NCI-H1436 treated with DMSO at 0.1 percent for 48 hours (cell line): ENCODE results near the gene TSEN15.

Experiments
- DNase-seq: peaks from one replicate; lab custom pipeline; 2025; lab: John Stamatoyannopoulos, UW

The TSEN15 gene

GRCh38 chr1:184101571-184101970 lies 50.0 kb downstream of the TSEN15 start:
- DNase-seq: no peak

GRCh38 chr1:184110272-184111204 lies 59.0 kb downstream of the TSEN15 start:
- no peak for DNase-seq

DNA sequence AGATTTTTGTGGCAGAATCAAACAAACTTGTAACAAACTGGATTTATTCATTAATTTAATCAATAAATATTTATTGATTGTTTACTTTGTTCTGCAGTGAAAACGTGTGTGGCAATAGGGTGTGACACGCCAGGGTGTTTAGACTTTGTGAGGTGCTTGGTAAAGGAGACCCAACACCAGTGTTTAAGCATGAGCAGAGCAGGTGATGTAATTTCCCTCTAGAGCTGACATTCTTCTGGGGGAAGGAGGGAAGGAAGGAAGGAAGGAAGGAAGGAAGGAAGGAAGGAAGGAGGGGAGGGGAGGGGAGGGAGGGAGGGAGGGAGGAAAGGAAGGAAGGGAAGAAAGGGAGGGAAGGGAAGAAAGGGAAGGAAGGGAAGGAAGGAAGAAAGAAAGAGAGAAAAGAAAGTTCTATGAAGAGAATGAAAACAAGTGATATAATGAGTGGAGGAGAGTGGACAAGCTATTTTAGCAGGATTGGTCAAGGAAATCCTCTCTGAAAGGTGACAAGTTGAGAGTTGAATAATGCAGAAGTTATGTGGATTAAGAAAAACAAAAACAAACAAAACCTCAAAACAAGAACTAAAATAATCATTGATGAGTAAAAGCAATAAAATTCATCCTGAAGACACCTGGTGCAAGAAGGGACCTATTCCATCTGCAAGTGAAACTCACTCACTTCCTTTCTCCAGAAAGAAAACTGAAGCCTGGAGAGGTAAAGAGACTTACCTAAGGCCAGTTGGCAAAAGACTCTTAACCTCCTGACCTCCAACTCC lies 60.8 kb downstream of the TSEN15 start:
- no peak for DNase-seq

DNA sequence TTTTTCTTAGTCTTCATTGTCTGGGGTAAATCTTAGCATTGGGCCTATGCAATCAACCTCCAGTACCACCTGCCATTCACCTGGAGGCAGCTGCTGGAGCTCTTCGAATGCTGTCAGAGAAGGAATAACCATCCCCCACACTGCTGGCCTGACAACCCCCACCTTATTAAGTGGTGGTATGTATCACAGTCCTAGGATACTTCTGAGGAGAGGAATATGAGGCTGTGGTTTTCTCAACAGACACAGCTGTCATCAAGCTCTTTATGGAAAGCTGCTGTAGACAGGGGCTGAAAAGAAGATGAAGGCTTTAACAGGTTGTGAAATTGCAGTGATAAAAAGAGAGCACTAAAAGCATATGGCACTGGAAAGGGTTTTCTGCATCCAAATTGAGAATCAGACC lies 61.7 kb downstream of the TSEN15 start:
- DNase-seq: no peak

DNA sequence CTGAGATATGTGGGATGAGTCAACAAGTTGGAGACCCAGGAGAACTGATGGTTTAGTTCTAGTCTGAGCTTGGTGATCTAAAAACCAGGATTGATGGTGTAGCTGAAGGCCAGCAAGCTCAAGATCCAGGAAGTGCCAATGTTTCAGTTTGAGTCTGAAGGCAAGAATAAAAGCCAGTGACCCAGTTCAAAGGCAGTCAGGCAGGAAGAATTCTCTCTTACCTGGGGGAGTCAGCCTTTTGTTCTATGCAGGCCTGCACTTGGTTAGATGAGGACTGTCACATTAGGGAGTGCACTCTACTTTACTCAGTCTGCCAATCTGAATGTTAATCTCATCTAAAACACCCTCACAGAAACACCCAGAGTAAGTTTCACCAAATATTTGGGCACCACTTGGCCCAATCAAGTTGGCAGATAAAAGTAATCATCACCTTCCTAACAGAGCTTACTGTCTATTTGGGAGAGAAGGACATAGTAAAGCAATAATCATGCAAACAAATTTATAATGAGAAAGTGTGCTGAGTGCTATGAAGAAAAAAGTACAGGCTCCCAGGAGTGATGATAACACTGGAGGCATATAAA lies 63.4 kb downstream of the TSEN15 start:
- DNase-seq: no peak

DNA sequence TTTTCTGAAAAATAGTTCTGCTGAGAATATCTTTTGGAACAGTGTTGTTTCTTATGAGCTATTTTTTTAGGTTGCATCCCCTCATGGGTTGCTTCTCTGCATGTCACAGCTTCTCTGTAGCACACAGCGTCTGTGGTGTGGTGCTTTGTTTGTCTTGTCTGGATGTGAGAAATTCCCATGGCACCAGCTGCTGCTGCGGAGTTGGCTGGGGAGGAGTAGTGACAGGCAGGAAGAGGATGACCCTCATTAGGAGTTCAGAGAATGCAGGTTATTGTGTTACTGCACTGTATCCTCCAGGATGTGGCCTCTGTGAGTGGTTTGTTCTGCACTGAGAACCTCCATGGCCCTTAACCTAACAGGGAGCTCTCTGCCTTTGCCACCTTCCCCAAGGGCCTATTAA lies 64.8 kb downstream of the TSEN15 start:
- DNase-seq: no peak

DNA sequence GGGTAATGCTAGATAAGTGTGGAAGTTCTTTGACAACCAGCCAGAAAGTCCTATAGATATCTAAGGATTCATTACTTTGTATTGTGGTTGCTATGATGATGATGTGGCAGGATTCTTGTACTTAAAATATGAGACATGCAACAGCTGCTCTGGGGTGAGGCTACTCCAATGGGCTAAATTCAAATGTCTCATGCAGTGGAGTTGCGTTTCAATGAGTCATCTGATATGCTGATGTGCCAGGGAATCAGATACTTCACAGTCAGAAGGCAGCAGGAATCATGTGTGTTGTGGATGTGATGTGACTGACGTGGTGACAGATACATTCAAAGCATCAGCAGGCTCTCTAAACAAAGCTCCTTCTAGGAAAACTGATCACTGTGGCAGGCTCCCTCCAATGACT lies 66.5 kb downstream of the TSEN15 start:
- no peak for DNase-seq
